ENCODE results near the gene GCNT4. TPM values are rescaled to one million over a fixed set of nuclear protein-coding genes. Genes with fewer than 3 reads are reported as not detected.

GCNT4 gene
- total RNA-seq, 1 experiment from 2014 or later: 0.63 TPM

- Mint-ChIP-seq H3K27ac (peak overlapping the region in 1 of 3 experiments; percentile 53; a peak in 2 of 7 replicates), H3K27me3 (ENCODE audit: low read depth) (no peaks in the 10 kb centered on the region), H3K9me3 (no peaks in the 10 kb centered on the region), H3K4me1 (peaks cover 7 to 10% of the 10 kb centered on the region in 2 experiments), H3K36me3 (ENCODE audit: insufficient read depth in 1 of 3, low read depth in 3 of 3) (no peaks in the 10 kb centered on the region), H3K4me3 (no peak overlapping the region)
- no peak overlapping the region for H4K91ac ChIP-seq (ENCODE audit: insufficient read length, low read depth, low read length)
- no peak overlapping the region for H3K4ac ChIP-seq (ENCODE audit: low read depth, low read length)
- H2AFZ ChIP-seq (ENCODE audit: low read length): no peak overlapping the region
- H2BK15ac ChIP-seq (ENCODE audit: low read depth, low read length): no peak overlapping the region
- WGBS (ENCODE audit: extremely low coverage, insufficient read length, low lambda C conversion rate): no CpG with 5 or more reads among the region's 9 CpGs
- no peak overlapping the region for H2AK5ac ChIP-seq (ENCODE audit: insufficient read length, low read length)
- no peak overlapping the region for H3K27ac ChIP-seq (ENCODE audit: insufficient read length, low read depth, low read length)
- no peaks in the 10 kb centered on the region for H3K79me1 ChIP-seq (ENCODE audit: insufficient read depth, low read depth, low read length, poor library complexity, severe bottlenecking)
- H3K14ac ChIP-seq (ENCODE audit: insufficient read depth, low read length): no peak overlapping the region
- no peak overlapping the region for H3K18ac ChIP-seq (ENCODE audit: insufficient read length, low read depth, low read length)
- no peaks in the 10 kb centered on the region for H3K9me3 ChIP-seq (ENCODE audit: control insufficient read depth, low read depth, low read length)
- H3K9ac ChIP-seq (ENCODE audit: extremely low read depth, insufficient read length, low read length): no peak overlapping the region
- no peak for DNase-seq
- H2BK12ac ChIP-seq (ENCODE audit: insufficient read length, low read depth, low read length): no peak overlapping the region
- H3K4me2 ChIP-seq (ENCODE audit: insufficient read depth, insufficient read length, low read length): no peak overlapping the region
- no peaks in the 10 kb centered on the region for H3K79me2 ChIP-seq (ENCODE audit: insufficient read depth, low read length)
- H3K56ac ChIP-seq (ENCODE audit: insufficient read length, low read depth, low read length): no peak overlapping the region
- H2BK20ac ChIP-seq (ENCODE audit: low read depth, low read length, poor library complexity, severe bottlenecking): no peak overlapping the region
- no peaks in the 10 kb centered on the region for H3K27me3 ChIP-seq (ENCODE audit: insufficient read depth, low read length)
- no peaks in the 10 kb centered on the region for H4K20me1 ChIP-seq (ENCODE audit: control insufficient read depth, insufficient read depth, insufficient read length)
- peaks cover 3% of the 10 kb centered on the region; the same call in 1 of the 2 replicates for H3K4me1 ChIP-seq (ENCODE audit: insufficient read depth, low read length)
- no peak for TF ChIP-seq CTCF (conservative IDR thresholded peaks at IDR 0.05)
- no peak overlapping the region for H4K8ac ChIP-seq (replicated peaks; ENCODE audit: insufficient read length, low read depth, low read length)
- H3K23me2 ChIP-seq (ENCODE audit: insufficient read length, low read depth, low read length, poor library complexity, severe bottlenecking): no peaks in the 10 kb centered on the region
- H4K5ac ChIP-seq (ENCODE audit: insufficient read length, low read depth, low read length): no peak overlapping the region
- H3K23ac ChIP-seq (ENCODE audit: insufficient read length, low read depth, low read length): no peak overlapping the region
- no peak overlapping the region for H3T11ph ChIP-seq (ENCODE audit: low read length)
- H2BK5ac ChIP-seq (ENCODE audit: insufficient read length, low read length): no peak overlapping the region
- no peak overlapping the region for H2BK120ac ChIP-seq (ENCODE audit: low read depth, low read length, poor library complexity, severe bottlenecking)
These were observed 28.8 kb downstream of the GCNT4 start for GRCh38 chr5:75023368-75024159.
